Stomach (tissue), 9 donors: Measurements from ENCODE around the gene C8A. TPM values are rescaled to one million over a fixed set of nuclear protein-coding genes. Genes with fewer than 3 reads are reported as not detected.

Experiments used
- DNase-seq, 2 donors: peaks; one replicate each; pipeline versions ENCODE4 v3.0.0 to v3.0.0-alpha.2; 2013 to 2019
- H3K27ac ChIP-seq, 5 donors: fragments of 200-600 bp in 4 of 5; sonication (generic) in 4 of 5; one replicate each; pipeline ENCODE4 v1.5.1; 2013 to 2019; ENCODE audit warnings: mild to moderate bottlenecking in 1 of 5, moderate library complexity in 1 of 5
- H3K27me3 ChIP-seq, 3 donors: fragments of 200-600 bp; sonication (generic); one replicate each; pipeline ENCODE4 v1.5.1; 2017 to 2019; ENCODE audit warnings: mixed run types in 1 of 3
- H3K36me3 ChIP-seq, 4 donors: fragments of 200-600 bp; sonication (generic); 1 replicate in 3 of 4; 2 replicates in 1 of 4; pipeline ENCODE4 v1.5.1; 2016 to 2019
- H3K4me1 ChIP-seq, 4 donors: fragments of 200-600 bp; sonication (generic); one replicate each; pipeline ENCODE4 v1.5.1; 2016 to 2019
- H3K4me3 ChIP-seq, 4 donors: fragments of 200-600 bp; sonication (generic) in 3 of 4; one replicate each; pipeline ENCODE4 v1.5.1; 2016 to 2019; ENCODE audit warnings: mild to moderate bottlenecking in 1 of 4
- H3K9me3 ChIP-seq, 4 donors: fragments of 200-600 bp; sonication (generic); one replicate each; pipeline ENCODE4 v1.5.1; 2016 to 2019
- CTCF ChIP-seq, 7 experiments: fragments of 450-650 bp in 4 of 7; fragments of 200-600 bp in 3 of 7; sonication (generic) in 3 of 7; IDR thresholded peaks; one replicate each; pipeline ENCODE4 v1.5.1; 2016 to 2019; ENCODE audit warnings: antibody characterized with exemption in 7 of 7, control low read depth in 2 of 7, mild to moderate bottlenecking in 1 of 7
- EP300 ChIP-seq: sonication (generic); formaldehyde crosslinking; IDR thresholded peaks from one replicate; pipeline ENCODE4 v1.6.1; 2017; ENCODE audit warnings: antibody characterized with exemption
- POLR2A ChIP-seq, 4 donors: fragments of 450-650 bp; IDR thresholded peaks; one replicate each; pipeline ENCODE4 v1.6.1; 2016; ENCODE audit warnings: antibody characterized with exemption in 4 of 4, control low read depth in 2 of 4, mild to moderate bottlenecking in 1 of 4, moderate library complexity in 1 of 4
- POLR2AphosphoS5 ChIP-seq, 3 donors: sonication (generic); formaldehyde crosslinking; IDR thresholded peaks; one replicate each; pipeline ENCODE4 v1.6.1; 2016; ENCODE audit warnings: antibody characterized with exemption in 3 of 3
- WGBS, 5 donors: extraction: QIAGEN DNeasy Blood & Tissue Kit in 3 of 5; methylation state at CpG; one replicate each; pipeline versions ENCODE4 v1.1.5 to v1.1.7; 2013 to 2018; 5-methylcytosine and 5-hydroxymethylcytosine counted together
- intact Hi-C: fragments of 100-400 bp; cut with DNase I; formaldehyde crosslinking; loops from one replicate; pipeline ENCODE4 v1.15.1; 2023; ENCODE audit warnings: low total_unique reads
- polyA plus RNA-seq, 3 donors: library from polyadenylated mRNA; stranded (reverse); fragments of 200-250 nt; gene quantifications; one replicate each; pipeline ENCODE4 v1.2.3, GENCODE V29; 2013
- total RNA-seq, 5 donors: library from RNA; depleted of rRNA; stranded (reverse); fragments of >200 nt; gene quantifications; one replicate each; pipeline versions ENCODE4 v1.1.0 to v1.2.3, GENCODE V29; 2014 to 2016
- donor health status: healthy with polysubstance abuse.
- donor health status: Bipolar disorder and iron deficiency.
- donor health status: healthy.

C8A gene
- total and polyA plus RNA-seq, 8 donors = 0.25 to 0.38 TPM; not detected in 6

DNA sequence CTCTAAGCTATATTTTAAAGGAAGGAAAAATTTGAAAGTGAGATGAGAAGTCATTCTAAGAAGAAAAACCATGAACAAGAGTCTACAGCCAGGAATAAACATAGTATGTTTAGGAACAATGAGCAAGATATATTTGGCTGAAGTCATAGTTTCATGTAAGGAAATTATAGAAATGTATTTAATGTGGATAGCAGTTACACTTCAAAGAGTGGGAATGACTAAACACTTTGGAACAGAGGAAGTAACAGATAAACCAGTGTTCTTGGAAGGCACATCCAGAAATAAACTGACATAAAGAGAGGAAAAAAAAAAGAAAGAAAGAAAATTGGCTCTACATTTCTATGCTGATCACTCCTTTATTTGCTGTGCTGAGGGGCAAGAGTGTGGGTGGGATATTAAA lies 18.0 kb downstream of the C8A start:
- H3K4me3 ChIP-seq = no peak overlapping the region
- H3K27ac ChIP-seq = no peak overlapping the region
- H3K27me3 ChIP-seq = no peaks in the 10 kb centered on the region
- DNase-seq = peak in 1 of 2 donors; percentile 12
- TF ChIP-seq EP300 = no peak
- TF ChIP-seq POLR2AphosphoS5 (IDR thresholded peaks at IDR 0.05) = no peak
- no peak for TF ChIP-seq POLR2A (IDR thresholded peaks at IDR 0.05)
- TF ChIP-seq CTCF (IDR thresholded peaks at IDR 0.05) = no peak
- no peaks in the 10 kb centered on the region for H3K36me3 ChIP-seq
- no peaks in the 10 kb centered on the region for H3K9me3 ChIP-seq
- intact Hi-C loops = no loop called here
- H3K4me1 ChIP-seq = no peaks in the 10 kb centered on the region

DNA sequence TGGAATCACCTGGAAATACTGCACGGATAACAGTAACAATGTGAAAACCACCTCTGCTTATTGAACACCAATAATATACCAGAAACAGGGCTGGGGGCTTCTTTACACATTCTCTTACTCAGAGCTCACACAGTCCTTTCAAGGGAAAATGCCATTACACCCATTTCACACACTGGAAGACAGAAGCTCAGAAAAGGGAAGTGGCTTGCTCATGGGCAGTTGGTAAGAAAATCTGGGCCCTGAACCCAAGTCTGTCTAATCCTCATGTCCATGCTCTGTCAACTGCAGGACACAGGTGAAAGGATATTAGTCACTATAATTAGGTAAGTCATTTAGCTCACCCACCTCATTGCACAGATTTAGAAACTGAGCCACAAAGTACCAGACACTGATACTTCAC lies 18.6 kb downstream of the C8A start:
- Histone ChIP-seq H3K27ac (no peak overlapping the region), H3K27me3 (no peaks in the 10 kb centered on the region), H3K4me1 (no peaks in the 10 kb centered on the region), H3K4me3 (no peak overlapping the region), H3K36me3 (no peaks in the 10 kb centered on the region), H3K9me3 (no peaks in the 10 kb centered on the region)
- intact Hi-C loops = no loop called here
- DNase-seq = no peak
- TF ChIP-seq EP300 (no peak), POLR2A (IDR thresholded peaks at IDR 0.05) (no peak), CTCF (IDR thresholded peaks at IDR 0.05) (no peak), POLR2AphosphoS5 (IDR thresholded peaks at IDR 0.05) (no peak)
- 77 to 100% (median 89%) methylated on average over 1 of the region's 1 CpG for WGBS, 5 donors

DNA sequence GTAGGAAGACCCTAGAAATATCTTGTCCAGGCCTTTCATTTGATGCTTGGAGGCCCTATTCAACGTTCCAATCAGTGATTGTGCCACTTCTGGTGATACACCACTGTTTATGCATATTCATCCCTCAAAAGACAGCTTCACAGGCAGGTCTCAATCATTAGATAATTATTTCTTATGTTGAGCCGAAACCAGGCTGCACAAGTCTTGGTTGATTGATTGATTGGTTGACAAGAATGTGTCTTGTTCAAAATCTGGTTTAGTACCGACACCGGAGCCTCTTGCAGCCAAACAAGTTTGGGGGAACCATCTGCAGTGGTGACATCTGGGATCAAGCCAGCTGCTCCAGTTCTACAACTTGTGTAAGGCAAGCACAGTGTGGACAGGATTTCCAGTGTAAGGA lies 20.1 kb downstream of the C8A start:
- WGBS, 5 donors = 72 to 87% (median 84%) methylated on average over 4 of the region's 4 CpGs
- Histone ChIP-seq H3K9me3 (no peaks in the 10 kb centered on the region), H3K36me3 (no peaks in the 10 kb centered on the region), H3K4me1 (no peaks in the 10 kb centered on the region), H3K4me3 (no peak overlapping the region), H3K27me3 (no peaks in the 10 kb centered on the region), H3K27ac (no peak overlapping the region)
- TF ChIP-seq POLR2AphosphoS5 (IDR thresholded peaks at IDR 0.05) = no peak
- no peak for TF ChIP-seq POLR2A (IDR thresholded peaks at IDR 0.05)
- no peak for TF ChIP-seq EP300
- no peak for TF ChIP-seq CTCF (IDR thresholded peaks at IDR 0.05)
- no peak for DNase-seq
- intact Hi-C loops = no loop called here

- WGBS, 5 donors = 56 to 73% (median 68%) methylated on average over 3 of the region's 3 CpGs
- Histone ChIP-seq H3K9me3 (no peaks in the 10 kb centered on the region), H3K27ac (no peak overlapping the region), H3K27me3 (no peaks in the 10 kb centered on the region), H3K4me3 (no peak overlapping the region), H3K36me3 (no peaks in the 10 kb centered on the region), H3K4me1 (no peaks in the 10 kb centered on the region)
- peak in 1 of 2 donors; percentile 16 for DNase-seq
- intact Hi-C loops = no loop called here
- TF ChIP-seq CTCF (IDR thresholded peaks at IDR 0.05) = no peak
- TF ChIP-seq EP300 = no peak
- no peak for TF ChIP-seq POLR2A (IDR thresholded peaks at IDR 0.05)
- TF ChIP-seq POLR2AphosphoS5 (IDR thresholded peaks at IDR 0.05) = no peak
These were observed 23.4 kb downstream of the C8A start for GRCh38 chr1:56877973-56878372.

DNA sequence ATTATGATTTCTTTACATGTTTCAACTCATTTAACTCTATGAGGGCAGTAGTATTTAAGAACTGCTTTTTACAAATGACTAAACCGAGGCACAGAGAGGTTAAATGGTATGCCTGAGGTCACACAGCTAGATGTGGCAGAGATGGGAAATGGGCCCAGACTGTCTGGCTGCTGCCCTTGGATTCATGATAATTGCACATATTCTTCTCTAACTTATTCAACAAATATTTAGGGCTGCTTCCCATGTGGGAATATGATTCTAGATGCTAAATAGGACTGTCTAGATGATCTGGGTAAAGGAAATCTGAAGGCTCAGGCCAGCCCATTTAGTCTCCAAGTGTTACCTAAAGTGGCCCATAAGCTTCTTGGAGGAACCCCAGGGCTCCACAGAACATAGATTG lies 26.2 kb downstream of the C8A start:
- no peak for TF ChIP-seq POLR2A (IDR thresholded peaks at IDR 0.05)
- DNase-seq = no peak
- Histone ChIP-seq H3K27me3 (no peaks in the 10 kb centered on the region), H3K4me3 (no peak overlapping the region), H3K9me3 (no peaks in the 10 kb centered on the region), H3K36me3 (no peaks in the 10 kb centered on the region), H3K27ac (no peak overlapping the region), H3K4me1 (no peaks in the 10 kb centered on the region)
- WGBS, 5 donors = 67 to 85% (median 78%) methylated on average over 1 of the region's 1 CpG
- intact Hi-C loops = no loop called here
